Measurements from ENCODE around the gene SMIM43.

The SMIM43 gene

GRCh38 chr4:121794505-121795188 lies 29.7 kb upstream of the SMIM43 start:
- Histone ChIP-seq H3K9me3 (ENCODE audit: control insufficient read depth, low read length) (no peaks in the 10 kb centered on the region), H3K27me3 (replicated peaks; ENCODE audit: control insufficient read depth, insufficient read depth, low read length) (no peaks in the 10 kb centered on the region), H3K4me1 (ENCODE audit: control insufficient read depth, insufficient read depth, low read length) (peaks cover 23% of the 10 kb centered on the region), H3K4me3 (ENCODE audit: low read length) (no peak overlapping the region), H3K36me3 (ENCODE audit: control insufficient read depth, insufficient read depth, low read length, severe bottlenecking) (no peaks in the 10 kb centered on the region), H3K9ac (ENCODE audit: low read length) (no peak overlapping the region)
- DNase-seq (ENCODE audit: low read depth), result no peak

DNA sequence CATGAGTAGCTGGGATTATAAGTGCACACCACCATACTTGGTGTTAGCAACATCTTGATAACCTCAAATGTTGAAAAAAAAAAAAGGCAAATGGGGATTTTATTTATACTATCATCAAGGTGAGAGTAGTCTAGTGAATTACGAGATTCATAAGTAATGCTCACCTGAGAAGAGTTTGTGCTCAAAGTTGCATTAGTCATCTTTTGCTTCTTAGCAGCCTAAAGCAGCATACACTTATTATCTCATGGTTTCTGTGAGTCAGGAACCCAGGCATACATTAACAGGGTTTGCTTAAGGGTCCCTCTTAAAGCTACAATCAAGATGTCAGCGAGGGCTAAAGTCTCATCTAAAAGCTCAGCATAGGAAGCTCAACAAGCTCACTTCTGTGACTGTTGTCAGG lies 28.0 kb upstream of the SMIM43 start:
- no peaks in the 10 kb centered on the region for H3K9me3 ChIP-seq (ENCODE audit: control insufficient read depth, low read length)
- DNase-seq (ENCODE audit: low read depth), result no peak
- no peak overlapping the region for H3K4me3 ChIP-seq (ENCODE audit: low read length)

GRCh38 chr4:121791481-121791880 lies 26.5 kb upstream of the SMIM43 start:
- Histone ChIP-seq H3K9me3 (ENCODE audit: control insufficient read depth, low read length) (no peaks in the 10 kb centered on the region), H3K9ac (ENCODE audit: low read length) (no peak overlapping the region), H3K36me3 (ENCODE audit: control insufficient read depth, insufficient read depth, low read length, severe bottlenecking) (no peaks in the 10 kb centered on the region), H3K4me3 (ENCODE audit: low read length) (no peak overlapping the region), H3K27me3 (replicated peaks; ENCODE audit: control insufficient read depth, insufficient read depth, low read length) (no peaks in the 10 kb centered on the region), H3K4me1 (ENCODE audit: control insufficient read depth, insufficient read depth, low read length) (peaks cover 41% of the 10 kb centered on the region)
- peak; percentile 61 for DNase-seq (ENCODE audit: low read depth)

More for the DNA sequence above, 28.0 kb upstream of the SMIM43 start:
- Histone ChIP-seq H3K9ac (ENCODE audit: low read length) (no peak overlapping the region), H3K36me3 (ENCODE audit: control insufficient read depth, insufficient read depth, low read length, severe bottlenecking) (no peaks in the 10 kb centered on the region), H3K4me1 (ENCODE audit: control insufficient read depth, insufficient read depth, low read length) (peaks cover 34% of the 10 kb centered on the region), H3K27me3 (replicated peaks; ENCODE audit: control insufficient read depth, insufficient read depth, low read length) (no peaks in the 10 kb centered on the region)

- H3K9me3 ChIP-seq (ENCODE audit: control insufficient read depth, low read length), result no peaks in the 10 kb centered on the region
- H3K4me3 ChIP-seq (ENCODE audit: low read length), result no peak overlapping the region
- no peaks in the 10 kb centered on the region for H3K36me3 ChIP-seq (ENCODE audit: control insufficient read depth, insufficient read depth, low read length, severe bottlenecking)
- no peak for DNase-seq (ENCODE audit: low read depth)
- H3K4me1 ChIP-seq (ENCODE audit: control insufficient read depth, insufficient read depth, low read length), result peaks cover 46% of the 10 kb centered on the region
- H3K27me3 ChIP-seq (replicated peaks; ENCODE audit: control insufficient read depth, insufficient read depth, low read length), result no peaks in the 10 kb centered on the region
- no peak overlapping the region for H3K9ac ChIP-seq (ENCODE audit: low read length)
Observed at GRCh38 chr4:121790976-121791375, 26.0 kb upstream of the SMIM43 start.

GRCh38 chr4:121789960-121790829 lies 25.2 kb upstream of the SMIM43 start:
- Histone ChIP-seq H3K4me1 (ENCODE audit: control insufficient read depth, insufficient read depth, low read length) (peaks cover 53% of the 10 kb centered on the region), H3K4me3 (ENCODE audit: low read length) (no peak overlapping the region), H3K9me3 (ENCODE audit: control insufficient read depth, low read length) (no peaks in the 10 kb centered on the region), H3K9ac (ENCODE audit: low read length) (peak overlapping the region; percentile 38), H3K27me3 (replicated peaks; ENCODE audit: control insufficient read depth, insufficient read depth, low read length) (no peaks in the 10 kb centered on the region), H3K36me3 (ENCODE audit: control insufficient read depth, insufficient read depth, low read length, severe bottlenecking) (no peaks in the 10 kb centered on the region)
- DNase-seq (ENCODE audit: low read depth), result peak; percentile 78

GRCh38 chr4:121789455-121789854 lies 24.5 kb upstream of the SMIM43 start:
- Histone ChIP-seq H3K4me1 (ENCODE audit: control insufficient read depth, insufficient read depth, low read length) (peaks cover 55% of the 10 kb centered on the region), H3K9me3 (ENCODE audit: control insufficient read depth, low read length) (no peaks in the 10 kb centered on the region), H3K4me3 (ENCODE audit: low read length) (no peak overlapping the region), H3K36me3 (ENCODE audit: control insufficient read depth, insufficient read depth, low read length, severe bottlenecking) (no peaks in the 10 kb centered on the region), H3K27me3 (replicated peaks; ENCODE audit: control insufficient read depth, insufficient read depth, low read length) (no peaks in the 10 kb centered on the region), H3K9ac (ENCODE audit: low read length) (peak overlapping the region; percentile 38)
- DNase-seq (ENCODE audit: low read depth), result peak; percentile 33

DNA sequence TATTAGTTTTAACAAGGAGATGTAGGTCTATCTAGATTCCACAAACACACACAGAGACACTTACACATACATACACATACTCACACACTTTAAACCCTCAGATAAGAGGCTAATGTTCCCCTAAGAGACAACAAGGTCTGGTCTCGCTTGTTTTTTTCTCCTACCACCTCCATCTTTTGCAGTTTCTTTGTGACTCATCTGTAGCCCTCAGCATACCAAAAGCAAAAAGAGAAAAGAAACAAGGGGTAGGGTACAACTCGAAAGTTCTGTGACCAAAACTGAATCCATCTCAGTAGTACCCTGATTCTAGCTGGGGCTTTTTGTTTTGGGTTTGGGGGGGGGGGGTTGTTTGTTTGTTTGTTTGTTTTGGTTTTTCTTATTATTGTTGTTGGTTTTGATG lies 23.9 kb upstream of the SMIM43 start:
- H3K4me3 ChIP-seq (ENCODE audit: low read length), result no peak overlapping the region
- H3K27me3 ChIP-seq (replicated peaks; ENCODE audit: control insufficient read depth, insufficient read depth, low read length), result no peaks in the 10 kb centered on the region
- H3K9ac ChIP-seq (ENCODE audit: low read length), result no peak overlapping the region
- DNase-seq (ENCODE audit: low read depth), result no peak
- H3K4me1 ChIP-seq (ENCODE audit: control insufficient read depth, insufficient read depth, low read length), result peaks cover 52% of the 10 kb centered on the region
- peaks cover 5% of the 10 kb centered on the region for H3K9me3 ChIP-seq (ENCODE audit: control insufficient read depth, low read length)
- H3K36me3 ChIP-seq (ENCODE audit: control insufficient read depth, insufficient read depth, low read length, severe bottlenecking), result no peaks in the 10 kb centered on the region

DNA sequence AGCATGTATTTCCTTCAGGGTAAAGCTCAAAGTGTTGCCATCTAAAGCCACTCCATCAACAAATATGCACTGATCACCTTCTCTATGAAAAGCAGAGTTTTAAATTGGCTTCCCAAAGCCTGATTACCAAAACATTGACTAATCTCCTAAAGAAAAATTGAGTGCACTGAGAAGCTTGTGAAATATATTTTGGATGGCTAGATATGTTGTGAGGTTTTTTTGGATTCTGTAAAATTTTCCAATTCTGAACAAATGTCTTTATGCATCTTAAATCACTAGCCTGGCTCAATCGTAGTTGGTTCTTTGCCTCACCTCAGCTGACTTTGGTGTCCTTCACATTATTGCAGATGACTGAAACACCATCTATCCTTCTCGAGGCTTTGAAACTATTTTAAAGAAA lies 21.3 kb upstream of the SMIM43 start:
- no peak for DNase-seq (ENCODE audit: low read depth)
- no peak overlapping the region for H3K4me3 ChIP-seq (ENCODE audit: low read length)
- peaks cover 10% of the 10 kb centered on the region for H3K9me3 ChIP-seq (ENCODE audit: control insufficient read depth, low read length)
- H3K36me3 ChIP-seq (ENCODE audit: control insufficient read depth, insufficient read depth, low read length, severe bottlenecking), result no peaks in the 10 kb centered on the region
- H3K9ac ChIP-seq (ENCODE audit: low read length), result peak overlapping the region; percentile 79
- H3K4me1 ChIP-seq (ENCODE audit: control insufficient read depth, insufficient read depth, low read length), result peaks cover 55% of the 10 kb centered on the region
- H3K27me3 ChIP-seq (replicated peaks; ENCODE audit: control insufficient read depth, insufficient read depth, low read length), result no peaks in the 10 kb centered on the region

DNA sequence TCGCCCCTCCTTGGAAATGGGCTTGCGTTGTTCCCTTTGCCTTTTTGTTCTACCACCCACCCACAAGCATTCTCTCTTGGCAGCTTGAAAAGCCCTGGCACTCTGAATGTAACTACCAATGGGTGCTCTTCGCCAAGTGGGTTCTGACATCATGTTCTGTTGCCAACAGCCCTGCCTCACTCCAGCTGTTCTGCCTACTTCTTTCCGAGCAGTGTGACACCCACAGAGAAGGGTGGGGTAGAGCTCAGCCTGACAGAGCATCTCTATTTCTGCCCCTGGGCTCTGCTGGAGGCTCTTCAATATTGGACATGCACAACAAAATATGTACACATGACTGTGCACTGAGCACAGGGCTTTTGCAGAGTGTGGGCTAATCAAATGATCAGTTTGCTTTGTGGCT lies 20.5 kb upstream of the SMIM43 start:
- Histone ChIP-seq H3K4me1 (ENCODE audit: control insufficient read depth, insufficient read depth, low read length) (peaks cover 55% of the 10 kb centered on the region), H3K9me3 (ENCODE audit: control insufficient read depth, low read length) (peaks cover 10% of the 10 kb centered on the region), H3K27me3 (replicated peaks; ENCODE audit: control insufficient read depth, insufficient read depth, low read length) (no peaks in the 10 kb centered on the region), H3K36me3 (ENCODE audit: control insufficient read depth, insufficient read depth, low read length, severe bottlenecking) (no peaks in the 10 kb centered on the region), H3K4me3 (ENCODE audit: low read length) (peak overlapping the region; percentile 19), H3K9ac (ENCODE audit: low read length) (peak overlapping the region; percentile 79)
- peak; percentile 50 for DNase-seq (ENCODE audit: low read depth)

GRCh38 chr4:121784975-121785374 lies 20.0 kb upstream of the SMIM43 start:
- Histone ChIP-seq H3K9me3 (ENCODE audit: control insufficient read depth, low read length) (peaks cover 10% of the 10 kb centered on the region), H3K27me3 (replicated peaks; ENCODE audit: control insufficient read depth, insufficient read depth, low read length) (no peaks in the 10 kb centered on the region), H3K4me3 (ENCODE audit: low read length) (no peak overlapping the region), H3K9ac (ENCODE audit: low read length) (peak overlapping the region; percentile 79), H3K36me3 (ENCODE audit: control insufficient read depth, insufficient read depth, low read length, severe bottlenecking) (no peaks in the 10 kb centered on the region), H3K4me1 (ENCODE audit: control insufficient read depth, insufficient read depth, low read length) (peaks cover 50% of the 10 kb centered on the region)
- DNase-seq (ENCODE audit: low read depth), result peak; percentile 86

- H3K9ac ChIP-seq (ENCODE audit: low read length), result peak overlapping the region; percentile 79
- H3K36me3 ChIP-seq (ENCODE audit: control insufficient read depth, insufficient read depth, low read length, severe bottlenecking), result no peaks in the 10 kb centered on the region
- H3K4me3 ChIP-seq (ENCODE audit: low read length), result peak overlapping the region; percentile 35
- H3K9me3 ChIP-seq (ENCODE audit: control insufficient read depth, low read length), result peaks cover 10% of the 10 kb centered on the region
- no peaks in the 10 kb centered on the region for H3K27me3 ChIP-seq (replicated peaks; ENCODE audit: control insufficient read depth, insufficient read depth, low read length)
- H3K4me1 ChIP-seq (ENCODE audit: control insufficient read depth, insufficient read depth, low read length), result peaks cover 45% of the 10 kb centered on the region
- no peak for DNase-seq (ENCODE audit: low read depth)
Observed at GRCh38 chr4:121784401-121784800, 19.4 kb upstream of the SMIM43 start.

All from adipocyte (in vitro differentiated cells).